ENCODE data around the gene SLC36A1.
"Not testable (repeated sequence)": the region's sequence is repeated elsewhere in the genome, so short reads cannot be mapped to it uniquely, and the experiment has no call there.

Gene SLC36A1

DNA sequence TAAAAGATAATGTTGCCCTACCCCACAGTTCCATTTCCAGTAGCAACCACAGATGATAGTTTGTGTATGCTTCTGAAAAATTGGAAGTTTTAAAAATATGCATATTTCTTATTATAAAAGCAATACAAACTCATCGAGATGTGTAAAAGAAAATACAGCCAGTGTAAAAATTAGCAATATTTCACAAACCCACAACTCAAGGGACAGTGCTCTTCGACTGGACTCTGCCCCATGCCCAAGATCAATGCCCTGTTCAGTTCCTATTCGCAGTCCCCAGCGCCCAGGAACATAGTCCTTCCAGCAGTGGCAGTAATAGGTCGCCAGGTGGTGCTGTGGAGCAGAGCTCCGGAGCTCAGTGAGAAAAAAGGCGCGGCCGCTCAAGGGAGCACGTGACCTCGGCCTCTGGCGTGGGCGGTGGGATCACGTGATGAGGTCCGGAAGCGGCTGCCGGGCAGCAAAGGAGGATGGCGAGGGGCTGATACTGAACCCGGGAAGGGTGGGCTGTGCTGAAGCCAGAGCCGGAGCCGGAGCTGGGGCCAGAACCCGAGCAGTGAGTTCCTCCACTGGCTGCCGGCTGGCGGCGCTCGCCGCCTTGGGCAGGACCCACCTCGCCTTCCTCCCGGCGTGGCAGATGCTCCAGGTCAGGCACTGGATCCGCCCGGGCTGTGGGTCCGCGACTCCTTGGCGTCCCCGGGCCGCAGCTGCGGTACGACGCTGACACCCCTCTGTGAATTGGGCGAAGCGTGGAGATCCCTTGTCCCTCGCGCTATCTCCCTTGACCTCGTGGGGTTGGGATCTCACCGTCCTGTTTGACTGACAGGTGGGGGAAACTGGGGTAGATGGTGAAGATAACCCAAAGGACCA, at the start of gene SLC36A1:
SLC36A1 (plus strand) TSS at position 430 of the 864 bp plus-strand sequence. CDS start 11,190 bp downstream, outside the sequence.
- peak in 1 of 2 experiments; percentile 82 for DNase-seq

DNA sequence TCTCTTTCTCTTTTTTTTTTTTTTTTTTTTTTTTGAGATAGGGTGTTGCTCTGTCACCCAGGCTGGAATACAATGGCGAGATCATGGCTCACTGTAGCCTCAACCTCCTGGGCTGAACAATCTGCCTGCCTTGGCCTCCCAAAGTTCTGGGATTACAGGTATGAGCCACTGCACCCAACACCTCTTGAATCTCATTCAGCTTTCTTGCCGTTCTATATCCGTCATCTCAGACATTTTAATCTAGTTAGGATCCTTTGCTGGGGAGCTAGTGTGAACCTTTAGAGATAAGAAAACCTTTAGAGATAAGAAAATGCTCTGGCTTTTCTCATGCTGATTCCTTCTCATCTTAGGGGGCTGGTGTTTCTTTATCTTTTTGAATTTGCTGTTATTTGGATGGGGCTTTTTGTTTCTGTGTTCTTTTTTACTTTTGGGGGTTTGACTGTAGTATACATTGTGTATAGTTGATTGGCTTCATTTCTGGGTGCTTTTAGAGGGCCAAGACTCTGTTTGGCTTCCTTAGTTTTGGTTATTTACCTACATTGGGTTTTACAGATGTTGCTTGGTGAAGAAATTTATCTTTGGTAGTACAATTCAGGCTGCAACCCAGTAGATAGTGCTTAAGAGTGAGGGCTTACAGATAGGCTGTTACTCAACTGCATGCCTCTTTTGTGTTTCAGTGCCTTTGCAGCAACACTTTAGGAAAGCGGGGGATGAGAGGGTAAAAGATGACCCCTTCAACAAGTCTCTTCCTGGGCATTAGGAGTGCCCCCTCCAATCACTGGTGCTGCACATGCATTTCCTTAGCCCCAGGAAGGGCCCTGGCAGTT, 41.9 kb upstream of the SLC36A1 start:
- no peak for DNase-seq

DNA sequence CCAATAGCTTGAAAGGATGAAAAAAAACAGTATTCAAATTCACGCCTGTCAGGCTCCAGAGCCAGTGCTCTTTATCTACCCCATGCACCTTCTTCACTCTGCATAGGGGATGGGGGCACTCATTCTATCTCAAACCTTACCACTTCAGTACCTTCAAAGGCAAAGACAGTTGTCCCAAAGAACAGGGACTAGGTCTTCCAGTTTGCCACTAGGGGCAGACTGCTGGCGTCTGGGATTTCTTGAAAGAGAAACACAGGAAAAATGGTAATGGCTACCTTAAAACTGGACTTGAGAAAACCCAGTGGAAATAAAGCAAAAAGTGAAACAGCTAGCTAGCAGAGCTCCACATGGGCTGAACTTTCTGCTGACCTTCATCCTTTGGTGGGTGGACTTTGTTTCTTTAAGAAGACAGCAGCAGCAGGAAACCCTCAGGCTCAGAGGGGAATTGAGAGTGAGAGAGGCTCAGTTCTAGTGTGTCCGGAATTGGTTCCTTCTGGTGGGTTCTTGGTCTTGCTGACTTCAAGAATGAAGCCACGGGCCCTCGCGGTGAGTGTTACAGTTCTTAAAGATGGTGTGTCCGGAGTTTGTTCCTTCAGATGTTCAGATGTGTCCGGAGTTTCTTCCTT, 41.0 kb upstream of the SLC36A1 start:
- no peak for DNase-seq

DNA sequence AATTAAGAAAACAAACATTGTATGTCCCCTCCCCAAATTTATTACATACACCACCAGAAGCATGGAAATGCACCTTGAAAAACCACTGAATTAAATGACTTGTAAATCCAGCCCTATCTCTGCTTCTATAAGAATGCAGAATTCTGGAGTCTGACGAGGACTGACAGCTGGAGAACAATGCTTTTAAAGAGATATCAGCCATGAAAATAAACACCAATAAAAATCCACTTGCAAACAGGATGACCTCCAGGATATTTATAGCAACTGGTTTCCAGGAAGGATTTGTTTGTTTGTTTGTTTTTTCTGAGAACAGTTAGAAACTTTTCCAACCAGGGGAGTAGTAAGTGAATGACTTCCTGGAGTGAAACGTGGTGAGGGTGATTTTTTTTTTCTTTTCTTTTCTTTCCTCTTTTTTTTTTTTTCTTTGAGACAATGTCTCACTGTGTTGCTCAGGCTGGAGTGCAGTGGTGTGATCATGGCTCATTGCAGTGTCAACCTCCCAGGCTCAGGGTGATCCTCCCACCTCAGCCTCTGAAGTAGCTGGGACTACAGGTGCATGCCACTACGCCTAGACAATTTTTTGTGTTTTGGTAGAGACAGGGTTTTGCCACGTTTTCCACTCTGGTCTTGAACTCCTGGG, 38.7 kb upstream of the SLC36A1 start:
- DNase-seq, result no peak

DNA sequence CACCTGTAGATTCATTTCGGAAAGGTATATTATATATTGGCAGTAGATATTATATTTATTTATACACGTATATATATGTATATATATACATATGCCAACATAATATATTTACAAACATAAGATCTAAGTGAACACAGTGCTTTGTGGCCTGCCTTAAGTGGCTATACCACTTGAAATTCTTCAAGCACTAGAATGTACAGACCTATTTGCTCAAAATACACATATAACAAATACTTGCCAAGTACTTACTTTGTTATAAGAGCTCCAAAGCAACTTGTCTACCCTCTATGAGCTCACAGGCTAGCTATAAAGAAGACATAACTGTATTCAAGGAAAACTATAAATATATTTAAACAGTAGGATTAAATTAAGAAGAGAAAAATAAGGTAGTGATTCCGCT, 33.6 kb upstream of the SLC36A1 start:
- no peak for DNase-seq

DNA sequence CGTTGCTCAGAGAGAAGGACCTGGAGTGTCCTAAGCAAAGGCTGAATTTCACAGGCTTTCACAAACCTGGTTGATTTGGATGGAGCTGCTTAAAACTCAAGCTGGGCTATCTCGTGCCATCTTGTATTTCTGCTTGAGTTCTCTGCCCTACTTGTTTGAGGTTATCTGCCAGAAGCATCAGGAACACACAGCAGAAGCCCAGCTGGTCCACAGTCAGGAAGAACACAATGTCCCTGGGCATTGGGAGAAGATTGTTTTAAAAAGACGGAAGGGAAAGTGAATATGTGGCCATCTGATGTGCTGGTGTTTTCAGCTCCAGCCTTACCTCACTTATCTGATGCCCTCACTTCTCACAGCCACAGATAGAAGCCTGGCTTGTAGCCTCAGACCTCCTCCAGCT, 32.9 kb upstream of the SLC36A1 start:
- DNase-seq, result peak; percentile 71 to 94

DNA sequence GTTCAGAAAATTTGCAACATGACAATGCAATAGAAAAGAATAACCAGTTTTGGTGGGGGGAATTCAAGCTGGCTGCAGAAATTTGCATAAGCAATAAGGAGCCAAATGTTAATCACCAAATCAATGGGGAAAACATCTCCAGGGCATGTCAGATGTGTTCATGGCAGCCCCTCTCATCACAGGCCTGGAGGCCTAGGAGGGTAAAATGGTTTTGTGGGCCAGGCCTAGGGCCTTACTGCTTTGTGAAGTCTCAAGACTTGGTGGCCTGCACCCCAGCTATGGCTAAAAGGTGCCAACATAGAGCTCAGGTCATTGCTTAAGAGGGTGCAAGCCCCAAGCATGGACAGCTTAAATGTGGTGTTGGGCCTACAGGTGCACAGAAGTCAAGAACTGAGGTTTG, 29.7 kb upstream of the SLC36A1 start:
- DNase-seq, result no peak

DNA sequence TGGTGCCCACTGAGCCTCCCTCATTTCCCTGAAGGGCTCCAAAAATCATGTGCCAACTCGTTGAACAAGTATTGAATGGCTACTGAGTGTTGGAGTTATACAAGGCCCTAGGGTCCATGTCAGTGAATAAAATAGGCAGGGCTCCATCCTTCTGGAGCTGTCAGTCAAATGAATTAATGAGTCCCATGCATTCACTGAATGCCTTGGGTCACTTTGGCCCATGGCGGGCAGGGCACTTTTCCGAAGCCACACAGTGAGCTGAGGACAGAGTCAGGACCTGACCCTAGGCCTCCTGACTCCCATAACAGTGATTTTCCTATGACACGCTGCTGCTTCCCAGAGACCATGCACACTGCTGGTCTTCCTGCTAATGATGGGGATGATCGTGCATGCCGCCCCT, 27.3 kb upstream of the SLC36A1 start:
- DNase-seq, result no peak

DNA sequence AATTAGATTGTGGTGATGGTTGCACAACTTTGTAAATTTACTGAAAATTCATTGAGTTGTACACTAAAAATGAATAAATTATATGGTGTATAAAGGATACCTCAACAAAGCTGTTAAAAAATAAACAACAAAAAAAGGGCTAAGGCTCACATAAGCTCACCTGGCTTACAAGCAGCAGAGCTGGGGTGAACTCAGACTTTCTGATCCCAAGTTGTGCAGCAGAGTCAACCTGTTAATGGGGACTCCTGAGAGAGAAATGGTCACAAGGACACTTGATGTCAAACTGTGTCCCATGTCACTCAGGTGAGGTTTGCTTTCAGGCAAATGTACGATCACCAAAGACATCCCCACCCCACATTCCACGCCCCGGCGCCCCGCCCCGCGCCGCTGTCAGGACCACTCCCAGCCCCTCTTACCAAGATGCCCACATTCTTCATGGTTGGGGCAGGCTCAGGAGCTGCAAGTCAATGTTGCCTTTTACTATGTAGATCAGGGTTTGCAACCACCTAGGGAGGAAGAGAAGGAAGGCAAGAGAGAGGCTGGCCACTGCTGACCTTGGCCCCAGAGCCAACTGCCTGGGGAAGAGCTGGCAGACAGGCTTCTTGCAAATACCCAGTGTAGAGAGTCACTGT, 22.4 kb upstream of the SLC36A1 start:
- DNase-seq, result no peak

DNA sequence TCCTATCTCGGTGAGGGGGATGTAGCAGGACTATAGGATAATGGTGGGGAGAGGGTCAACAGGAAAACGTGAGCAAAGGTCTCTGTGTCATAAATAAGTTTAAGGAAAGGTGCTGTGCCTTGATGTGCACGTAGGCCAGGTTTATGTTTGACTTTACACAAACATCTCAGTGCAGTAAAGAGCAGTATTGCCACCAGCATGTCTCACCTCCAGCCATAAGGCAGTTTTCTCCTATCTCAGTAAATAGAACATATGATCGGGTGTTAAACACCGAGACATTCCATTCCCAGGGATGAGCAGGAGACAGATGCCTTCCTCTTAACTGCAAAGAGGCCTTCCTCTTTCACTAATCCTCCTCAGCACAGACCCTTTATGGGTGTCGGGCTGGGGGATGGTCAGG, 21.1 kb upstream of the SLC36A1 start:
- DNase-seq, result not testable (repeated sequence)

DNA sequence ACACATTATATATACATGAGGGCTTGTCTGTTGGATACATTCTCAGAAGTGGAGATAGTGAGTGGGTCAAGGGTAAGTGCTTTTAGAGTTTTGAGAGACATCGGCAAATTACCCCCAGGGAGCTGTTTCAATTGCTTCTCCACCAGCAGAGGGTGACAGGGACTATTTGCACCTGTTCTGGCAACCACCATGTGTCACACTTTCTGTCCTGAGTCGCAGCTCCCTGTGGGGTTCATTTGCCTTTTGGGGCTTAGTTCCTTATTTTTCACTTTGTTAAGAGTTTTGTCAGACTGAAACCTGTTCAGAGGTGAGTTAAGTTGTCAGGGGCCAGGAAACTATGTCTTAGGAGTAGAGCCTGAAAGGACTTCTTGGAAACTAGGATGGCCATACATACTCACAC, 20.1 kb upstream of the SLC36A1 start:
- DNase-seq, result no peak

DNA sequence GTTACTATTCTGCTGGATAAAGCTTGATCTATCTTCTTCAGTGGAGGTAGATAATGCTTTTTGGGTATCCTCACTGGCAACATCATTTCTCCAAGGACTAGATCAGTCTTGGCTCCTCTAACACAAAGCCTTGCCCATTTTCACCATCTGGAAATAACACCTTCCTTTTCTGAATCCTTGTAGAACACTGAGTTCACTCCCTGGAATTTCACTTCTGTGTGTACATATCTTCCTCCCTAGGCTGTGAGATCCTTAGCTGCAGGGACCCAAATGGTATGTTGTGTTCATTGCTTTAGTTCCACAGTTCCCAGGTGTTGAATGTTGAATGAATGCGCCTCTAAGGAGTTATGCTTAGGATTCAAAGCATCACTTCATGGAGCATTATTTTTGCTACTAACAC, 16.7 kb upstream of the SLC36A1 start:
- no peak for DNase-seq

DNA sequence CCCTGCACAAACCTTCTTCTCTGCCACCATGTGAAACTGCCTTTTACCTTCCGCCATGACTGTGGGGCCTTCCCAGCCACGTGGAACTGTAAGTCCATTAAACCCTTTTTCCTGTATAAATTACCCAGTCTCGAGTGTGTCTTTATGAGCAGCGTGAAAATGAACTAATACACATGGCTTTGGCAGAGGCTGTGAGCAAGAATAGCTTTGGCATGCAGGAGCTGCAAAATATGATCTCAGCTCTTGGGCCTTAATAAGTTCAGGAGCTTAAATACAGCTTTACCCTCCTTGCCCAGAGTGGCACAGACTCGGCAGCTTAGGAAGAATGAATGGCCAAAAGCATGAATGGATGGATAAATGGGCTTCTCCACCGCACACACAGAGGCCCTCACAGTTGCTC, 15.7 kb upstream of the SLC36A1 start:
- DNase-seq, result no peak

DNA sequence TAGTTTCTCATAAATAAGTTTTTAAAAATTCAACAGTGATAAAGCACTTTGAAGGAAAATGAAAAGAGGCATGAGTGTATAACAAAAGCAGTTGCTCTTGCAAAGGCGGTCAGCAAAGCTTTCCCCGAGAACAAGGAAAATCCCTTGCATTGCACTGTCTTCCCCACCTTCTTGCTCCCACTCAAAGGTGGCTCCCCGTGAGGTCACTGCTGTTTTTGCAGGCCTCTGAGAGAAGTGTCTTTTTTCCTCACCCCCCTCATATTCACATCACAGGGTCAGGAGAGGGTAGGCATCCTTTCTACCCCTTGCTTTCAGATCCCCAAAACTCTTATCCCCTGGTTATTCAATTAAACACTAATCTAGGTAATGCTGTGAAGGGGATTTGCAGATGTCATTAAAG, 15.2 kb upstream of the SLC36A1 start:
- no peak for DNase-seq

DNA sequence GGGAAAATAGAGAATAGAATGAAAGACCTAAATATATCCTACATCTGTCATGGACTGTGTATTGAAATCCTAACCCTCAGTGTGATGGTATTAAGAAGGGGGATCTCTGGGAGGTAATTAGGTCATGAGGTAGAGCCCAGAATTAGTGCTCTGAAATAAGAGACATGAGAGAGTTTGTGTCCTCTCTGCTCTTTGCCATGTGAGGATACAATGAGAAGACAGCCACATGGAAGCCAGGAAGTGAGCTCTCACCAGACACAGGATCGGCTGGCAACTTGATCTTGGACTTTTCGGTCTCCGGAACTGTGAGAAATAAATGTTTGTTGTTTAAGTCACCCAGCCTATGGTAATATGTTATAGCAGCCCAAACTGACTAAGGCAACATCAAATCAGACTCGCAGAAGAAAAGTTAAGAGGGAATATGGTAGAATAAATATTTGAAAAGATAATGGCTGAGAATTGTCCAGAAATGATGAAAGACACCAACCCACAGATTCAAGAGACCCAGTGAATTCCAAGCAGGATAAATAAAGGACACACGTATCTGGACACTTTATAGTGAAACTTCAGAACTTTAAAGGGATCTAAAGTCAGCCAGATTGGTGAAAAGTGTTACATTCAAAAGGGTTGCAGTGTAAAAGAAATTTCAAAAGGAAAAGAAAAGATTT, 12.7 kb upstream of the SLC36A1 start:
- no peak for DNase-seq

DNA sequence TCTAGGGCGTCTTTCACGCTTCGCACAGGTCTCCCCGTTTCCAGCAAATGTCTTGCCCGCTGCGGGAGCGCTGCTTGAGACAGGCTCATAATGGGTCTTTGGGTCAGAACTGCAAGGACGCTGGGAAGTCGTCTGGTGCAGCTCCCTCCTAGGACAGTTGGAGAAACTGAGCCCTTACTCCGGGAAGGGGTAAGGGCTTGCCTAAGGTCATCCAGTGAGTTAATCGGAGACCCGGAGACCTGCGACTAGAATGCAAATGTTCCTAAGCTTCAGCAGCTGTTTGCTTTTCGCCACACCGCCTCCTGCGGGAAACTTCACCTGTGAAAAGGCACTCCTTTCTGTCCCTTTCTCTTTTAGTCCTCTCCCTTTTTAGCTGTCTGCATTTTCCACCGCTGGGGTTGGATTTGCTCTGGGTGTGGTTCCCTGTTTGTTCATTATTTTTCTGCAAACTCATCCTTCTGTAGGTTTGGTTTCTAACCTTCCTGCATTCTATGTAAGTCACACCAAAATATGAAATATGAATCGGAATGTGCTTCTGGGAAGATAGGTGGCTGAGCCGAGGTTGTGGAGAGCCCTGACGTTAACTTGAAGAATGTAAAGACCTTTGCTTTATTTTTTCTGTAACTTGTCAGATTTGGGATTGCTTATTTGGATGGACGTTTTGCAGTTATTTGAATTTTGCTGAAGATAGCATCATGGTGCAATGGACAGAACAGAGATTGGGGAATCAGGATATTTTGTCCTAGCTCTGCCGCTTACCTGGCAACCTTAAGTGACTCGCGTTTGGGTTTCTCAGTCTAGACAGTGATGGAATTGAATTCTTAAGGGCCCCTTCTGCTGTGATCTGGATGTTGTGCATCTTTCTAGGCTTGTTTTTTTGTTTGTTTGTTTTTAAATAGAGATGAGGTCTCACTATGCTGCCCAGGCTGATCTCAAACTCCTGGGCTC, 909 bp downstream of the SLC36A1 start:
- DNase-seq, result no peak

DNA sequence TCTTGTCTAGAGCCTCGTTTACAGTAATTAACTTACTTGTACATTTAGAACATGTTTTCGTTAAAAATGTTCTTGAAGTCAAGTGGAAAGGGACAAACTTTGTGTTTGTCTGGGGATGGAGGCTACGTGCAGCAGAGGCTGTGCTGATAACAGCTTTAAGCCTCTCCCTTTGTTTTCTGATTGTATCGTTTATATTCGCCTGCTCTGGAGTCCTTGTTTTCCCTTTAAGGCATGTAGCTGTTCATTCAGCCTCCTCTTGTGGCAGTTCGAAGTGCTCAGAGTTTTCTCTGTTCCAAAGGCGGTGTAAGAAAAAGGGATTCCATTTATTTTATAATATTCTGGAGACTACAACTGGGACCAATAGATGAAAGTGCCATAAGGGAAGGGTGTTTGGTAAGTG, 1.9 kb downstream of the SLC36A1 start:
- no peak for DNase-seq

DNA sequence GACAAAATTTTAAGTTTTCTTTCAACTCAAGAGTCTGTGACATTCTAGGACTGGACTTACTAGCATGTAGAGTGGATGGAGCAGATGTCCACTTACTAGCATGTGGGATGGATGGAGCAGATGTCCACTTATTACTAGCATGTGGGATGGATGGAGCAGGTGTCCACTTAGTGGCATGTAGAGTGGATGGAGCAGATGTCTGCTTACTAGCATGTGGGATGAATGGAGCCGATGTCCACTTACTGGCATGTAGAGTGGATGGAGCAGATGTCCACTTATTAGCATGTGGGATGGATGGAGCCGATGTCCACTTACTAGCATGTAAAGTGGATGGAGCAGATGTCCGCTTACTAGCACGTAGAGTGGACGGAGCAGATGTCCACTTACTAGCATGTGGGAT, 2.4 kb downstream of the SLC36A1 start:
- no peak for DNase-seq

DNA sequence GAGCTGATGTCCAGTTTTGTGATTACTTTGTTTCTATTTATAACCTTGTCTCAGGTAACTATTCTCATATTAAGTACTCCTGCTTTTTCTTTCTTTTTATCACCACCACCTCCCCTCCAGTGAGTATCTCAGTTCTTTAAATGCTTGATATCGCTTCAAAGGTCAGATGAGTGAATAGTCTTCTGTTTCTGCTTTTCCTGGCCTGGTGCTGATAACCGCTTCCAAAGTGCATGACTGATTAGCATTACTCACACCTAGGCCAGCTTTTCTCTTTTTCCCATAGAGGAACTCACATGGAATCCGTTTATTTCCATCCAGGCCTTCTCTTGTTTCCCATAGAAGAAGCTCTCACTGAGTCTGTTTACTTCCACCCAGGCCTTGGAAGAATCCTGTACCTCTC, 3.2 kb downstream of the SLC36A1 start:
- DNase-seq, result no peak

DNA sequence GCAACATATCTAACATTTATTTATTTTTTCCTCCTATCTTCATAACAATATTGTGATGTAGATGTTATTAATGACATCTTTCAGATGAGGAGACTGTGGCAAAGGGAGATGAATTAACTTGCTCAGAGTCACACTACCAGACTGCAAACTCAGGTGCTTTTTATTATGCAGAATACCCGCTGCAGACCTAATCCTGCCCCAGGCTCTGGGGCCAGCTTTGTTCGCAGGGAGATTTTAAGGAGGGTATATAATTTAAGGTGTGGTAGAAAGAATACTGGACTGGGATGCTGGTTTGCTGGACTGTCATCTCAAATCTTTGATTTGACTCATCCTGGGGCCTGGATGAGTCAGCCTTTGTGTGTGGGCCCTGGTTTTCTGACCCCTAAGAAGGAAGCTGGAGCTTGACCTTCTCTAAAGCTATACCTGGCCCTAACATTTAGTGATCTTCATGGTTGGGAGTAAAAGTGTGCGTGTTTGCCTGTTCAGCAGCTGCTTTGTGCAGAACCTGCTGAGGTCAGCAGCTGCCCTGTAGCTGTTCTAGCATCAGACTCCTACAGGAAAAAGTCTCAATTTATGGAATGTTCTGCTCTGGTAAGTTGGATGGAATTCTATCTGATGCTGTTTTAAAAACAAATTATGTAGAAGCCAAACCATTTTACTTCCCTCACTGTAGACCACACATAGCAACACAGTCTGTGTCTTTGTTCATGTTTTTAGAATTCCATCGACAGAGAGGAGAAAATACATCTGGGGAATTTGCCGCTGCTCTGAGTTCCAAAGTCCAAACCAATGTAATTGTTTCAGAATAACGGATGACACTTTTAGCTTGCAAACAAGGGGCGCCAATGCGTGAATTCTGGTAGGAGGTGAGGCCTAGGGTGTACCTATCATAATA, 4.5 kb downstream of the SLC36A1 start:
- no peak for DNase-seq
